Measurements from ENCODE around the gene SOWAHD. TPM values are rescaled to one million over a fixed set of nuclear protein-coding genes. Genes with fewer than 3 reads are reported as not detected.

SOWAHD gene
- total RNA-seq = under 1 TPM in 1 of 4 donors, not detected in 3; 0.64 TPM

- no peak for TF ChIP-seq POLR2AphosphoS5 (IDR thresholded peaks at IDR 0.05)
- TF ChIP-seq, protein P1, sequence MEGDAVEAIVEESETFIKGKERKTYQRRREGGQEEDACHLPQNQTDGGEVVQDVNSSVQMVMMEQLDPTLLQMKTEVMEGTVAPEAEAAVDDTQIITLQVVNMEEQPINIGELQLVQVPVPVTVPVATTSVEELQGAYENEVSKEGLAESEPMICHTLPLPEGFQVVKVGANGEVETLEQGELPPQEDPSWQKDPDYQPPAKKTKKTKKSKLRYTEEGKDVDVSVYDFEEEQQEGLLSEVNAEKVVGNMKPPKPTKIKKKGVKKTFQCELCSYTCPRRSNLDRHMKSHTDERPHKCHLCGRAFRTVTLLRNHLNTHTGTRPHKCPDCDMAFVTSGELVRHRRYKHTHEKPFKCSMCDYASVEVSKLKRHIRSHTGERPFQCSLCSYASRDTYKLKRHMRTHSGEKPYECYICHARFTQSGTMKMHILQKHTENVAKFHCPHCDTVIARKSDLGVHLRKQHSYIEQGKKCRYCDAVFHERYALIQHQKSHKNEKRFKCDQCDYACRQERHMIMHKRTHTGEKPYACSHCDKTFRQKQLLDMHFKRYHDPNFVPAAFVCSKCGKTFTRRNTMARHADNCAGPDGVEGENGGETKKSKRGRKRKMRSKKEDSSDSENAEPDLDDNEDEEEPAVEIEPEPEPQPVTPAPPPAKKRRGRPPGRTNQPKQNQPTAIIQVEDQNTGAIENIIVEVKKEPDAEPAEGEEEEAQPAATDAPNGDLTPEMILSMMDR (IDR thresholded peaks at IDR 0.05) = no peak
- no peak for TF ChIP-seq EP300 (IDR thresholded peaks at IDR 0.05)
- TF ChIP-seq POLR2A (IDR thresholded peaks at IDR 0.05) = no peak
- Histone ChIP-seq H3K4me1 (peaks cover 5% of the 10 kb centered on the region), H3K27ac (no peak within 1 kb of the TSS), H3K36me3 (no peaks in the 10 kb centered on the region), H3K4me3 (peak within 1 kb of the TSS; percentile 59), H3K9me3 (no peaks in the 10 kb centered on the region), H3K27me3 (no peaks in the 10 kb centered on the region)
- DNase-seq (ENCODE audit: low spot score in 2 of 2) = peak in 1 of 2 donors; percentile 79
- WGBS = 27% methylated on average over 32 of the region's 59 CpGs
Observed at GRCh38 chrX:119757979-119758730, at the start of gene SOWAHD. Gene SOWAHD (plus strand): TSS chrX:119758588. CDS start chrX:119758668, 80 bp downstream.

DNA sequence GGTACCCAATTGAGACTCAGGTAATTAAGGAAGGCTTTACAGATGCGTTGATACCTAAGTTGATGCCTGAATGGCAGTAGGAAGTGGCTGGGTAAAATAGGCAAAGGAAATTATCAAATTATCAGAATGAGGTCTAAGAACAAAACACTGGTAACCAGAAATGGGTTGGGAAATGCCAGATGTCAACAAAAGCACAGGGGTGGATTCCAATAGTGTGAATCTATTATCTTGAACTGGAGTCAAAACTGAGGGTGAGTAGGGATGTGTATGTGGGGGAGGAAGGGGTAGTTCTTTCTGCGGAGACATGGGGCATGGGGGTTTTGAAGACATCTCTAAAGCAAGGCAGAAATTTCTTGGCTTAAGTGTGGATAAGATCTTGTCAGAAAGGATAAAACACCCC is 49.5 kb upstream of the SOWAHD start:
- Histone ChIP-seq H3K27ac (no peak overlapping the region), H3K4me1 (no peaks in the 10 kb centered on the region), H3K27me3 (no peaks in the 10 kb centered on the region), H3K9me3 (no peaks in the 10 kb centered on the region), H3K4me3 (no peak overlapping the region), H3K36me3 (no peaks in the 10 kb centered on the region)
- WGBS = 82% methylated on average over 2 of the region's 2 CpGs
- no peak for DNase-seq (ENCODE audit: low spot score in 2 of 2)
- TF ChIP-seq POLR2AphosphoS5 (IDR thresholded peaks at IDR 0.05) = no peak
- TF ChIP-seq EP300 (IDR thresholded peaks at IDR 0.05) = no peak
- TF ChIP-seq, protein P1 (IDR thresholded peaks at IDR 0.05) = no peak
- TF ChIP-seq POLR2A (IDR thresholded peaks at IDR 0.05) = no peak

- Histone ChIP-seq H3K27me3 (no peaks in the 10 kb centered on the region), H3K9me3 (no peaks in the 10 kb centered on the region), H3K27ac (no peak overlapping the region), H3K4me1 (no peaks in the 10 kb centered on the region), H3K36me3 (no peaks in the 10 kb centered on the region), H3K4me3 (no peak overlapping the region)
- DNase-seq (ENCODE audit: low spot score in 2 of 2) = no peak
- 87% methylated on average over 3 of the region's 3 CpGs for WGBS
- TF ChIP-seq EP300 (IDR thresholded peaks at IDR 0.05) (no peak), POLR2A (IDR thresholded peaks at IDR 0.05) (no peak), POLR2AphosphoS5 (IDR thresholded peaks at IDR 0.05) (no peak)
- TF ChIP-seq, protein P1 (IDR thresholded peaks at IDR 0.05) = no peak
Observed at GRCh38 chrX:119709630-119710029, 48.8 kb upstream of the SOWAHD start.

GRCh38 chrX:119721487-119721886 is 36.9 kb upstream of the SOWAHD start:
- no peaks in the 10 kb centered on the region for H3K36me3 ChIP-seq
- DNase-seq (ENCODE audit: low spot score in 2 of 2) = no peak
- no peaks in the 10 kb centered on the region for H3K4me1 ChIP-seq
- no peaks in the 10 kb centered on the region for H3K9me3 ChIP-seq
- WGBS = 70% methylated on average over 6 of the region's 6 CpGs
- H3K4me3 ChIP-seq = no peak overlapping the region
- no peaks in the 10 kb centered on the region for H3K27me3 ChIP-seq
- TF ChIP-seq POLR2AphosphoS5 (IDR thresholded peaks at IDR 0.05) (no peak), EP300 (IDR thresholded peaks at IDR 0.05) (no peak), POLR2A (IDR thresholded peaks at IDR 0.05) (no peak)
- TF ChIP-seq, protein P1 (IDR thresholded peaks at IDR 0.05) = no peak
- H3K27ac ChIP-seq = no peak overlapping the region

GRCh38 chrX:119721926-119722325 is 36.5 kb upstream of the SOWAHD start:
- WGBS = 80% methylated on average over 2 of the region's 2 CpGs
- Histone ChIP-seq H3K9me3 (no peaks in the 10 kb centered on the region), H3K4me3 (no peak overlapping the region), H3K27me3 (no peaks in the 10 kb centered on the region), H3K4me1 (no peaks in the 10 kb centered on the region), H3K27ac (no peak overlapping the region), H3K36me3 (no peaks in the 10 kb centered on the region)
- no peak for DNase-seq (ENCODE audit: low spot score in 2 of 2)
- TF ChIP-seq, protein P1 (IDR thresholded peaks at IDR 0.05) = no peak
- no peak for TF ChIP-seq EP300 (IDR thresholded peaks at IDR 0.05)
- no peak for TF ChIP-seq POLR2A (IDR thresholded peaks at IDR 0.05)
- TF ChIP-seq POLR2AphosphoS5 (IDR thresholded peaks at IDR 0.05) = no peak
